ENCODE results near the gene NUDT22. TPM values are rescaled to one million over a fixed set of nuclear protein-coding genes. Genes with fewer than 3 reads are reported as not detected.
A peak's percentile ranks its signal among the peaks of the same experiment; 100 is the strongest.

NUDT22 gene
- total RNA-seq, 4 donors from 2014 or later, result 44.5 to 66.1 (median 54.4) TPM

DNA sequence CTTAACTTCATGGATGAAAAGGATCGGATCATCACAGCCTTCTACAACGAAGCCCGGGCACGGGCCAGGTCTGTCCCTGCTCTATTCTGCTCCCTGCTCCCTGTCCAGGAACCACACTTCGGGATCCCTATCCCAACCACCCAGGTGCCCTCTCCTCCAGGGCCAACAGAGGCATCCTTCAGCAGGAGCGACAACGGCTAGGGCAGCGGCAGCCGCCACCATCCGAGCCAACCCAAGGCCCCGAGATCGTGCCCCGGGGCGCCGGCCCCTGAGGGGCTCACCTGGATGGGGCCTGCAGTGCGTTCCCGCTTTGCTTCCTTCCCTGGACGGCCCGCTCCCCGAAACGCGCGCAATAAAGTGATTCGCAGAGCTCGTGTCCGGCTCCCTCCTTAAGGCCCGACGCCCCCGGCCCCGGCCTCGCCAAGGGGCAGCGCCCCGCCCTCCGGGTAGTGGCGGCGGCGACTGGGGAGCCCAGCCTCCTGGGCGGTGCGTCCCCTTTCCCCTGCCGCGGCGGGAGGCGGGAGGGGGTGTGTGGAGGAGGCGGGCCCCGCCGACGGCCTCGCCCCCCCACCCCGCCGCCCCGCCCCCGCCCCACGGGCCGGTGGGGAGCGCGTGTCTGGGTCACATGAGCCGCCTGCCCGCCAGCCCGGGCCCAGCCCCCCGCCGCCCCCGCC, 8.0 kb downstream of the NUDT22 start, which contains the start of gene VEGFB:
Gene VEGFB, plus strand, starts transcription at position 672 of the 674 bp plus-strand sequence. CDS start 250 bp downstream, outside the sequence.
- Histone ChIP-seq H3K4me3 (peak within 1 kb of the TSS; percentile 73), H3K27ac (peak within 1 kb of the TSS; percentile 86), H3K9me3 (no peaks in the 10 kb centered on the region), H3K27me3 (no peaks in the 10 kb centered on the region), H3K4me1 (peaks cover 89% of the 10 kb centered on the region), H3K36me3 (peaks cover 18% of the 10 kb centered on the region)
- peak in 1 of 2 donors; percentile 85 for DNase-seq (ENCODE audit: low spot score in 2 of 2)
- 4% methylated on average over 13 of the region's 62 CpGs for WGBS
- no peak for TF ChIP-seq EP300 (IDR thresholded peaks at IDR 0.05)
- no peak for TF ChIP-seq POLR2A (IDR thresholded peaks at IDR 0.05)
- no peak for TF ChIP-seq POLR2AphosphoS5 (IDR thresholded peaks at IDR 0.05)
- TF ChIP-seq, protein P1, sequence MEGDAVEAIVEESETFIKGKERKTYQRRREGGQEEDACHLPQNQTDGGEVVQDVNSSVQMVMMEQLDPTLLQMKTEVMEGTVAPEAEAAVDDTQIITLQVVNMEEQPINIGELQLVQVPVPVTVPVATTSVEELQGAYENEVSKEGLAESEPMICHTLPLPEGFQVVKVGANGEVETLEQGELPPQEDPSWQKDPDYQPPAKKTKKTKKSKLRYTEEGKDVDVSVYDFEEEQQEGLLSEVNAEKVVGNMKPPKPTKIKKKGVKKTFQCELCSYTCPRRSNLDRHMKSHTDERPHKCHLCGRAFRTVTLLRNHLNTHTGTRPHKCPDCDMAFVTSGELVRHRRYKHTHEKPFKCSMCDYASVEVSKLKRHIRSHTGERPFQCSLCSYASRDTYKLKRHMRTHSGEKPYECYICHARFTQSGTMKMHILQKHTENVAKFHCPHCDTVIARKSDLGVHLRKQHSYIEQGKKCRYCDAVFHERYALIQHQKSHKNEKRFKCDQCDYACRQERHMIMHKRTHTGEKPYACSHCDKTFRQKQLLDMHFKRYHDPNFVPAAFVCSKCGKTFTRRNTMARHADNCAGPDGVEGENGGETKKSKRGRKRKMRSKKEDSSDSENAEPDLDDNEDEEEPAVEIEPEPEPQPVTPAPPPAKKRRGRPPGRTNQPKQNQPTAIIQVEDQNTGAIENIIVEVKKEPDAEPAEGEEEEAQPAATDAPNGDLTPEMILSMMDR (IDR thresholded peaks at IDR 0.05), result no peak

DNA sequence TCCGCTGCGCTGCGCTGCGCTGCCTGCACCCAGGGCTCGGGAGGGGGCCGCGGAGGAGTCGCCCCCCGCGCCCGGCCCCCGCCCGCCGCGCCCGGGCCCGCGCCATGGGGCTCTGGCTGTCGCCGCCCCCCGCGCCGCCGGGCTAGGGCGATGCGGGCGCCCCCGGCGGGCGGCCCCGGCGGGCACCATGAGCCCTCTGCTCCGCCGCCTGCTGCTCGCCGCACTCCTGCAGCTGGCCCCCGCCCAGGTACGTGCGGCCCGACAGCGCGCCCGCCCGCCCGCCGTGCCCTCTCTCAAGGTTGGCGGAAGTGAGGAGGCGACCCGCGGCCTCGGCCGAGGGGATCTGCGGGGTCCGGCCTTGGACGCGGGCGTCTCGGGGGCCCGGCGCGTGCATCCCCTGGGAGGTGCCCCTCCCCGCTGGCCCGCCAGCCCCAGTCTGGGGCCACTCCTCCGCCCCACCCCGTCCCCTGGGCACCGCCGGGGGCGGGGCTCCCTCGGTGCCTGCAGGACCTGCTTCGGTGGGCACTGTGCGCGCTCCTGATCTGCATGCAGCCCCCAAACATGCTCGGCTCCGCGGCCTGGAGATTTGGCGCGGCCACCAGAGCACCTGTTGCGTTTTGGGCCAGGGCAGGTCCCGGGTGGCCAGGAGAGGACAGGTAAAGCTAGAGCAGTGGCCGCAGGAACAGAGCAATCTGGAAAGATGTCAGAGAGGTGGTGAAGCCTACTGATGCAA, 8.7 kb downstream of the NUDT22 start:
- H3K27me3 ChIP-seq, result no peaks in the 10 kb centered on the region
- H3K36me3 ChIP-seq, result peaks cover 20% of the 10 kb centered on the region
- DNase-seq (ENCODE audit: low spot score in 2 of 2), result no peak
- no peaks in the 10 kb centered on the region for H3K9me3 ChIP-seq
- H3K4me1 ChIP-seq, result peaks cover 91% of the 10 kb centered on the region
- 7% methylated on average over 3 of the region's 80 CpGs for WGBS
- TF ChIP-seq EP300 (IDR thresholded peaks at IDR 0.05), result no peak
- peak overlapping the region; percentile 86 for H3K27ac ChIP-seq
- peak overlapping the region; percentile 73 for H3K4me3 ChIP-seq

DNA sequence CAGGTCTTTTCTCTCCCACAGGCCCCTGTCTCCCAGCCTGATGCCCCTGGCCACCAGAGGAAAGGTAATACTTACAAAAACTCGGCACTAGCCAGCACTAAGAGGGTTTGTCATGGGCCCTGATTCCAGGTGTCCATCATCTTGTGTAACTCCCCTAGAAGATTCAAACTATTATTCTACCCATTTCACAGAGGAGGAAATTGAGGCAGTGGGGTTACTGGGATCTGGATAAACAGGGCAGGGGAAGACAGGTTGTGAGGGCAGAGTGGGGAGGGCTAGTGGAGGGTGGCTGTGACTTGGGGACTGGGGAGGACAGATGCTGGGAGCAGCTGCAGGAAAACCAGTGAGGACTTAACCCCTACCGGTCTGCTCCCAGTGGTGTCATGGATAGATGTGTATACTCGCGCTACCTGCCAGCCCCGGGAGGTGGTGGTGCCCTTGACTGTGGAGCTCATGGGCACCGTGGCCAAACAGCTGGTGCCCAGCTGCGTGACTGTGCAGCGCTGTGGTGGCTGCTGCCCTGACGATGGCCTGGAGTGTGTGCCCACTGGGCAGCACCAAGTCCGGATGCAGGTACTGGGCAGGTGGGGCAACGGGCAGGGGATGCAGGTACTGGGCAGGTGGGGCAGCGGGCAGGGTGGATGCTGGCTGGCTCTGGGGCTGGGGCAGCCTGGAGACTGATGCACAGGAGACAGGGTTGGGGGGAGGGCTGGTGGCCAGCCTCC, 9.5 kb downstream of the NUDT22 start:
- peaks cover 91% of the 10 kb centered on the region for H3K4me1 ChIP-seq

DNA sequence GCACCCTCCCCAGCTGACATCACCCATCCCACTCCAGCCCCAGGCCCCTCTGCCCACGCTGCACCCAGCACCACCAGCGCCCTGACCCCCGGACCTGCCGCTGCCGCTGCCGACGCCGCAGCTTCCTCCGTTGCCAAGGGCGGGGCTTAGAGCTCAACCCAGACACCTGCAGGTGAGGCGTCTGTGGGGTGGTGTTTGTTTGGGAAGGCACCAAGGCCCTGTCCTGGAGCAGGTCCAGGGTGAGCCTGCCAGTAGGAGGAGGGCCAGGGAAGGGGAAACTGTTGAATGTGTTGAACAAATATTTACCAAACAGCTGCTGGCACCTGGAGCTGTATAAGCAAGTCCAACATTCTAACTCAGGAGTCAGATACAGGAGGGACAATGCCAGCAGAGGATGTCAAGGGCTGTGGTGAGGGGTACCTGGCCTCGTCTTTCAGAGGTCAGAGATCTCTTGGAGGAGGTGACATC, 11.4 kb downstream of the NUDT22 start:
- Histone ChIP-seq H3K4me3 (peak overlapping the region; percentile 9), H3K36me3 (peaks cover 20% of the 10 kb centered on the region), H3K9me3 (no peaks in the 10 kb centered on the region), H3K27ac (peak overlapping the region; percentile 69), H3K27me3 (no peaks in the 10 kb centered on the region), H3K4me1 (peaks cover 81% of the 10 kb centered on the region)
- TF ChIP-seq POLR2AphosphoS5 (IDR thresholded peaks at IDR 0.05), result no peak
- TF ChIP-seq POLR2A (IDR thresholded peaks at IDR 0.05), result no peak
- 58% methylated on average over 11 of the region's 12 CpGs for WGBS
- peak in 1 of 2 donors; percentile 81 for DNase-seq (ENCODE audit: low spot score in 2 of 2)

More for the DNA sequence above, 9.5 kb downstream of the NUDT22 start:
- H3K9me3 ChIP-seq, result no peaks in the 10 kb centered on the region
- peak overlapping the region; percentile 73 for H3K4me3 ChIP-seq
- WGBS, result 80% methylated on average over 11 of the region's 12 CpGs
- H3K27me3 ChIP-seq, result no peaks in the 10 kb centered on the region
- TF ChIP-seq POLR2A (IDR thresholded peaks at IDR 0.05) (no peak), EP300 (IDR thresholded peaks at IDR 0.05) (no peak), POLR2AphosphoS5 (IDR thresholded peaks at IDR 0.05) (no peak)
- TF ChIP-seq, protein P1 (IDR thresholded peaks at IDR 0.05), result no peak
- H3K36me3 ChIP-seq, result peaks cover 20% of the 10 kb centered on the region
- no peak for DNase-seq (ENCODE audit: low spot score in 2 of 2)
- H3K27ac ChIP-seq, result peak overlapping the region; percentile 86

DNA sequence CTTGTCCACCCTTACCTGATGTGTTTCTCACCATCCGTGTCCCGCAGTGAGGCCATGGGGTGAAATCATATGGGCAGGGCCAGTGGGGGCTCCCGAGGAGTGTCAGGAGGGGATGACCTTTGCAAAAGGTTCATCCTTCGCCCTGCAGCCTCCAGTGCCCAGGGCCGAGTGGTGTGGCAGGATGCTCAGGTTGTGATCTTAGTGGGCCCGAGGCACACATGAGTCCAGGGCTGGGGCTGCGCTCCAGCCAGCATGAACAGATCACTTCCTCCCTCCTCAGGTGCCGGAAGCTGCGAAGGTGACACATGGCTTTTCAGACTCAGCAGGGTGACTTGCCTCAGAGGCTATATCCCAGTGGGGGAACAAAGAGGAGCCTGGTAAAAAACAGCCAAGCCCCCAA, 12.0 kb downstream of the NUDT22 start:
- no peak overlapping the region for H3K4me3 ChIP-seq
- DNase-seq (ENCODE audit: low spot score in 2 of 2), result no peak
- H3K27ac ChIP-seq, result peak overlapping the region; percentile 69
- H3K36me3 ChIP-seq, result peaks cover 20% of the 10 kb centered on the region
- no peak for TF ChIP-seq POLR2AphosphoS5 (IDR thresholded peaks at IDR 0.05)
- no peak for TF ChIP-seq POLR2A (IDR thresholded peaks at IDR 0.05)
- TF ChIP-seq, protein P1 (IDR thresholded peaks at IDR 0.05), result no peak
- TF ChIP-seq EP300 (IDR thresholded peaks at IDR 0.05), result no peak
- 79% methylated on average over 3 of the region's 9 CpGs for WGBS
- H3K27me3 ChIP-seq, result no peaks in the 10 kb centered on the region
- peaks cover 81% of the 10 kb centered on the region for H3K4me1 ChIP-seq
- H3K9me3 ChIP-seq, result no peaks in the 10 kb centered on the region
